ENCODE measurements around the gene KRTAP10-3. TPM values are rescaled to one million over a fixed set of nuclear protein-coding genes. Genes with fewer than 3 reads are reported as not detected.

KRTAP10-3 gene
- polyA plus RNA-seq, 1 donor (not counting 4 experiments of a cell fraction or from before 2014, with no cell fraction given) = not detected

DNA sequence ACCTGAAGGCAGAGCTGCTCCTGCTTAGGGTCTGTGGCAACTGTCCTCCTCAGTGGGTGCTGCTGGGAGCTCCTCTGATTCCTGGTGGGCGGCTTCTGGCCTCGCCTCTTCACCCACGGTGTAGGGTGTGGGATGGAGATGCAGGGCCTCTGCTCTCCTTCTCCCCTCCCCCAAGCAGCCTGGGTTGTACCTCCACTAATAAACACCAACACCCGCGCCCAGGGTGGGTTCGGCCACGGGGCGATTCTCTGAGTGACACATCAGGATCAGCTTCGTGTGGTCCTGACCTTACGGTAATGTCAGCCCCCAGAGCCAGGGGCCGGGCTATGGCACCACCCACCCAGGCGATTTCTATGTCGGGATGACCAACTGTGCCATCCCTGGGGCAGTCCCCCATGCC is 42.3 kb downstream of the KRTAP10-3 start:
- Histone ChIP-seq H3K36me3 (ENCODE audit: control insufficient read depth in 2 of 2, extremely low read depth in 1 of 2, insufficient read depth in 2 of 2, low read length in 2 of 2) (no peaks in the 10 kb centered on the region), H3K27me3 (ENCODE audit: control insufficient read depth, extremely low read depth, insufficient read depth, low read length) (peaks cover 11% of the 10 kb centered on the region), H3K9ac (ENCODE audit: control insufficient read depth, extremely low read depth, insufficient read depth, low read length) (no peak overlapping the region), H4K20me1 (ENCODE audit: control insufficient read depth, extremely low read depth, insufficient read depth, low read length) (no peaks in the 10 kb centered on the region), H3K4me3 (ENCODE audit: control insufficient read depth in 2 of 3, extremely low read depth in 1 of 3, insufficient read depth in 2 of 3, low read depth in 1 of 3, low read length in 3 of 3) (no peak overlapping the region), H2AFZ (ENCODE audit: control insufficient read depth, low read length) (no peak overlapping the region), H3K27ac (ENCODE audit: control insufficient read depth, insufficient read depth, low read length) (no peak overlapping the region), H3K9me1 (ENCODE audit: control insufficient read depth, extremely low read depth, insufficient read depth, low read length) (no peaks in the 10 kb centered on the region), H3K4me1 (ENCODE audit: control insufficient read depth, extremely low read depth, insufficient read depth, low read length) (no peaks in the 10 kb centered on the region), H3K4me2 (ENCODE audit: control insufficient read depth, extremely low read depth, insufficient read depth, low read depth, low read length) (no peak overlapping the region), H3K79me2 (ENCODE audit: control insufficient read depth, insufficient read depth, low read length) (no peaks in the 10 kb centered on the region), H3K9me3 (ENCODE audit: control insufficient read depth, low read depth, low read length) (no peaks in the 10 kb centered on the region)
- dilution Hi-C loops (cut with MboI; ENCODE audit: extremely low pct_ligation_motif_present, low sequenced_read_pairs) = no loop called here
- DNase-seq (ENCODE audit: low read depth, low spot score) (no peak), FAIRE-seq (no peak)
- TF ChIP-seq EZH2 (IDR thresholded peaks at IDR 0.05; ENCODE audit: low read length) (no peak), CTCF (optimal IDR thresholded peaks at IDR 0.05 in 1 of 3, IDR thresholded peaks at IDR 0.05 in 1 of 3, conservative IDR thresholded peaks at IDR 0.05 in 1 of 3; ENCODE audit: extremely low read depth in 1 of 3, insufficient read depth in 2 of 3, low read length in 3 of 3) (no peak)

GRCh38 chr21:44515359-44516165 is 43.0 kb downstream of the KRTAP10-3 start:
- Histone ChIP-seq H2AFZ (ENCODE audit: control insufficient read depth, low read length) (no peak overlapping the region), H3K36me3 (ENCODE audit: control insufficient read depth in 2 of 2, extremely low read depth in 1 of 2, insufficient read depth in 2 of 2, low read length in 2 of 2) (no peaks in the 10 kb centered on the region), H3K9me3 (ENCODE audit: control insufficient read depth, low read depth, low read length) (no peaks in the 10 kb centered on the region), H3K9ac (ENCODE audit: control insufficient read depth, extremely low read depth, insufficient read depth, low read length) (no peak overlapping the region), H3K27me3 (ENCODE audit: control insufficient read depth, extremely low read depth, insufficient read depth, low read length) (peaks cover 11% of the 10 kb centered on the region), H3K9me1 (ENCODE audit: control insufficient read depth, extremely low read depth, insufficient read depth, low read length) (no peaks in the 10 kb centered on the region), H3K4me3 (ENCODE audit: control insufficient read depth in 2 of 3, extremely low read depth in 1 of 3, insufficient read depth in 2 of 3, low read depth in 1 of 3, low read length in 3 of 3) (no peak overlapping the region), H3K4me1 (ENCODE audit: control insufficient read depth, extremely low read depth, insufficient read depth, low read length) (no peaks in the 10 kb centered on the region), H3K27ac (ENCODE audit: control insufficient read depth, insufficient read depth, low read length) (no peak overlapping the region), H4K20me1 (ENCODE audit: control insufficient read depth, extremely low read depth, insufficient read depth, low read length) (no peaks in the 10 kb centered on the region), H3K79me2 (ENCODE audit: control insufficient read depth, insufficient read depth, low read length) (no peaks in the 10 kb centered on the region), H3K4me2 (ENCODE audit: control insufficient read depth, extremely low read depth, insufficient read depth, low read depth, low read length) (no peak overlapping the region)
- TF ChIP-seq EZH2 (IDR thresholded peaks at IDR 0.05; ENCODE audit: low read length) (no peak), CTCF (optimal IDR thresholded peaks at IDR 0.05 in 1 of 3, IDR thresholded peaks at IDR 0.05 in 1 of 3, conservative IDR thresholded peaks at IDR 0.05 in 1 of 3; ENCODE audit: extremely low read depth in 1 of 3, insufficient read depth in 2 of 3, low read length in 3 of 3) (no peak)
- FAIRE-seq (no peak), DNase-seq (ENCODE audit: low read depth, low spot score) (no peak)
- dilution Hi-C loops (cut with MboI; ENCODE audit: extremely low pct_ligation_motif_present, low sequenced_read_pairs) = no loop called here

Data from keratinocyte (primary cell).